HG02852 (cell line): ENCODE results near the gene CEBPG.

ENCODE experiments used
- ATAC-seq: cut with Tn5 transposase; IDR thresholded peaks from one replicate; pipeline ENCODE4 v1.9.1; 2021; ENCODE audit warnings: mild to moderate bottlenecking, moderate library complexity; ENCODE audit not compliant: unreplicated experiment

CEBPG gene

DNA sequence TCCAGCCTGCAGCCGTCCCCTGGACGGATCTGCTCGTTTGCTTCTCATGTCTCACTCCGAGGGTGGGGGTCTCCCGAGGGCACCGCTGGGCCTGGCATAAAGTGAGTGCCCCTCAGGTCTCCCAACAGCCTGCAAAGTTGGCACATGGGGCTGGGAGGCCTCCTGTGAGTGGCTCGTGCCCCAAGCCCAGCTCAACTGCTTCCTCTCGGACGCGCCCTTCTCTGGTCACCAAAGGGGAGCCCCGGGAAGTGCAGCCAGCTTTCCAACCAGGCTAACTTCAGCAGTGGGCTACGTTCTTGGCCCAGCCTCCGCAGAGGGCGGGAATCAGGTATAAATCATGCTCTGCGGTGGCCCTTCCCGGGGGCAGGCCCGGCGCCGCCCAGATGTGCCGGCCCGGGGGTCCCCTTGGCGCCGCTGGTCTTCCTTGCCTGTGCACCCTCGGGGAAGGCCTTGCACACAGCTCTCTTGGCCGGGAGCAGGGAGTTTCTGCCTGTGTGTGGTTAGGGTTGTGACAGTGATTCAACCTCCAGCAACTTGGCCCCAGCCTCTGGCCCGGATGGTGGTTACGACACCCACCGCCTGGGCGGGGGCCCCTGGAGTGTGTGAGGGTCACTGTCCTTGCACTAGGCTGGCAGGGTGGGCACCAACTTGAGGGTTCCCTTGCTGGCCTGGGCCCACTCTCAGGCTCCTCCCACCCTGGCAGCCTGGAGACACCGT is 20.7 kb downstream of the CEBPG start:
- ATAC-seq = no peak

DNA sequence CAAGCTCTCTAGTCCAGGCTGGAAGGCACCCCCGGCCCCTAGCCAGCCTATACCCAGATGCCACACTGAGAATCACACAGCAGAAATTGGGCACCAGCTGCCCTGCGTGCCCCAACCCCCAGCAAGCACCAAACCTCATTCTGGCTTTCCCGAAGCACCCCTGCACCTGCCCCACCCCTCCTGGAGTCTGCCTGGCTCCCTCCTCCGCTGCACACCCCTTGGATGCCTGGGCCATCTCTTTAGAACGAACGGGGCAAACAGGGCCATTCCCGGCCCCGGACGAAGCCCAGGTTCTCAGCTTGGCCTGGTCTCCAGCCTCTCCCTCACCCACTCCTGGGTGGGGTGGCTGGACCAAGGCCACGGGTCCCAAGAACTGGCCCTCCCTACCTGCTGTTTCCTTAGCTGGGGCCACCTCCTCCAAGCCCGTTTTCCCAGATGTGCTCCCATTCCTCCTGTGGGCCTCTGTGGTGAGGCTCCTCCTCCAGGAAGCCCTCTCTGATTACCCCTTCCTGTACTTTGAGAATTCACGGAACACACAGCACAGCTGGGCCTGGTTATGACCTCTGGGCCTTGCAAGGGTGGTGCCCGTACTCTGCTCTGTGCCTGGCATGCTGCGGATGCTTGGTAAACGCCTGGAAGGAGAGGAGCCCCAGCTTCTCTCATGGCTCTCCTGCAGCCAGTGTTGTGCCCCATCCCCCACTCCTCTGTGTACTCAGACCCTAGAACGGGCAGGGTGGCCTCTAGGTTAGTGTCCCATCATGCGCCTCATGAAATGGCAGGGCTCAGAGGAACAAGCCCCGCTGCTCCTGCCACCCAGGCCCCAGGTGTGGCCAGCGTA is 21.4 kb downstream of the CEBPG start:
- ATAC-seq = no peak

DNA sequence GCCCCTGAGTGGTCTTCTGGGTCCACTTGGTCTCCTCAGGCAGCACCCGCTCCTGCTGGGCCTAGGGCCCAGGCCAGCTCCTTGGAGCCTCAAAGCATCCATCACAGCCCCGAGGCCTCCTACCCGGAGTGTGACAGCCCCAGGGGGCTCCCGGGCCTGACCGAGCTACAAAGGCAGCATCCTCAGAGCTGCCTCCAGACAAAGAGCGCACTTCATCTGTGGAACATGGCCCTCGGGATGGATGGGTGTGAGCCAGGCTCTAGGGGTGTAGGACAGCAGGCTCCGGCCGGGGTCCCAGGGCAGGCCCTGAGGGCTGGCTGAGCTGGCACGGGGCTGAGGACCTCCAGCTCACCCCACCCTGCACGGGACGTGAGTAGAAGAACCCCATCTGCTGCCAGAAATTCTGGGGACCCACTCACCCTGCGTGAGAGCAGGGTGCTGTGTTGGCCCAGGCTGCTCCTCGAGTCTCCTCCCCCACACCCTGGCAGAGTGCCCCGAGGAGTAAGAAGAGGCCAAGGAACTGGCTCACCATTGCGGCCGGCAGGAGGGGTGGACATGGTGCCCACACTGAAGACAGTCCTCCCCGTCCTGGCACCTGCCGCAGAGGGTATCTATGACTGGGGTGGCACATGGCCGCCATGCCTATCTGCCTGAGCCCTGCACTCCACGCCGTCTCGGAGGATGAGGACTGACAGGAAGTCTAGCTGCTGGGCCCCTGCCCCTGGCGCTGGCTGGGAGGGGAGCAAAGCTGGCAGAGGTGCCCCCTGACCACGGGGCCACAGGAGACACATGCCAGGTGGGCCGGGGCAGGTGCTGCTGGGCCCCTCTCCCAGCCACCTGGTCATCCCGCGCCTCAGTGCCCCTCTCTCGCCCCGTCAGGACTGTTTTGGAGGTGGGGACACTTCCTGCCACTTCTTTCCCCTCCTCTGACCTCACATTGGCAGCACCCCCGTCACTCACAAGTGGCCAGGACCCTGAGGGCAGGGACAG is 22.3 kb downstream of the CEBPG start:
- ATAC-seq = no peak

DNA sequence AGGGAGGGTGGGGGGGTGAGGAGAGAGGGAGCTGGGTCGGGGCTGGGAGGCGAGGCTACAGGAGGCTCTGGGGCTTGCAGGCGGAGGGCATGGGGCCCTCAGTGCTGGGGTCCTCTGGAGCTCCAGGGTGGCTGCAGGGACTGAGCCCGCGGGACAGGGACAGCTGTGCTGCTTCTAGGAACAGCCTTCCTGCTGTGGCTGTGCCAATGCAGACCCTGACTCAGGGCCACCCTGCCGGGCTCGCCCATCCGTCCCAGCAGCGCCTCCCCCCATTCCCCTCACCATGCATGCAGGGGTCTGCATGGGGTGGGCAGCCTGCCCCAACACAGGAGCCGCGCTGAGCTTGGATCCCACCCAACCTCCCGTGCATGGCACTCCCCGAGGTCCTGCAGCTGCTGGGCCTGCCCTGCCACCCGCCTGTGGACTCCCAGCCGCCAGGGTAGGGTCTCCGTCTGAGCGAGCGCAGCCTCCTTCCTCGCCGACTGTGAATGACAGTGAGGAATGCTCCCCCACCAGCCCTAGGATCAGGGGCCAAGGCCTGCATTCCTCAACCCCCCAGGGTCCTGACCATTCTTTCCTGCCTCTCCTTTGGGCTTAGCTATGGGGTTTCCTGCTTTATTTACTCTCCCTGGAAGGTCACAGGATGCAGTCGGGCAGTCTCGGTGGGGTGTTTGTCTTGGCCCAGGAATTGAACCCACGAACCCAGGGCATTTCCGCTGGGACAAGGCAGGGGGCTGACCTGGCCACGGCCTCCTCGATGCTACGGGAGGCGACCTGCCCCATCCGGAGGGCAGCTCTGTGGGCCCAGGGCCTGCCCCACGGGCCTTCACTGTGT is 23.4 kb downstream of the CEBPG start:
- no peak for ATAC-seq

DNA sequence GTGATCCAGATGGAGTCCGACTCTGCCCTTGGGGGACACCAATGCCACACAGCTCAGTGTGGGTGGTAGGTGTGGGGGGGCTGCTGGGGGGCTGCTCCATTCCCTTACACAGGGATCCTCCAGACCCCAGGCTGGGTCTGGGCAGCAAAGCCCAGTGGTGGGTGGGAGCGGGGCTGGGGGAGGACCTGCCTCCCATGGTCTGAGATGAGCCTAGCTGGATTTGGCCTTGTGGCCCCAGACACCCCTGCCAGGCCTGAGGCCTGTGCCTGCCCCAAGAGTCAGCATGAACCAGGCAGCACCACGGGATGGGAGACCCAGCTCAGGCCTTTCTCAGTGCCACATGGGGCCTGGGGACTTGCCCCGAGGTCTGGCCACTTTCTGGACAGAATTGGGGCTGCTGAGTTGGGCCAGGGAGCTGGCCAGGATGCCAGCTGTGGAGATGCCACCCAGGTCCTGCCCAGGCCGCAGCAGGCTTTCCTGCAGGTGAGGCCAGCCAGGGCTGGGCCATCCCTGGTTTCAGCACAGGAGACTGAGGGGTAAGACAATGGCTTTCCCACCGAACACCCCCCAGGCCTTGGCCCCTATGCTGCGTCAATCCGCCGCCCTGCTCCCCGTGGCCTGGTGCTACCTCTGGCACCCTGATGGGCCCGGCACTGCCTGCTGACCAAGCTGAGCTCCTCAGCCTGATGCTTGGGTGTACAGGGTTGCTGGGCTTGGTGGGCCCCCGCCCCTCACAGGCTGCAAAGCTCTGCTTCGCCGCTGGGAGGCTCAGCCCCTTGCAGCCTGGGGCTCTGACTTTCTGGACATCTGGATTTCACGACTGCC is 24.2 kb downstream of the CEBPG start:
- ATAC-seq = no peak

DNA sequence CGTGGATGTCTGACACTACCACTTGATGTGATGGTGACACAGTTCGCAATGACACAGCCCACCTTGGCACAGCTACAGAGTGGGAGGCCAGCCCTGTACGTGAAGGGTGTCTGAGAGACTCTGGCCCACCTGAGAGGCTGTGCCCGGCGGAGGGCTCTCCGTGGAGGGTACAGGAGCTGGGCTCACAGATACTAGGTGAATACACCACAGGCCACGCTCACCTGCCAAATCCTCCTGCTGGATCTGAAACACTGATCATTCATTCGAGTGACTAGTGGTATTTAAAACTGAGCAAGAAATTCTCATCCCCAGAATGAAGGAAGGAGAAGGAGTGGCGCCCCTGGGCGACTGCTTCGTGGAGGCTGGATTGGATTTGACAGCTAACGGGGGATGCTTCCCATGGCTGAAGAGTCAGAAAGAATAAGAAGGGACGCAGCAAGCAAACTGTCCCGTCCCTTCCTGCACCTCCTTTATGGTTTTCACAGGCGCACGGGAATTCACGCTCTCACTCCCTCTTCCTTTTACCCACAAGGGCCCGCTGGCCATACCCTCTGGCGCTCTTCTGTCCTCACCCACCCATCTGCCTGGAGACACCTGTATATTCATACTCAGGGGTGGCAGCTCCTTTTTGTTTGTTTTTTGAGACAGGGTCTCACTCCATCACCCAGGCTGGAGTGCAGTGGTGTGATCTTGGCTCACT is 25.0 kb downstream of the CEBPG start:
- ATAC-seq = no peak

DNA sequence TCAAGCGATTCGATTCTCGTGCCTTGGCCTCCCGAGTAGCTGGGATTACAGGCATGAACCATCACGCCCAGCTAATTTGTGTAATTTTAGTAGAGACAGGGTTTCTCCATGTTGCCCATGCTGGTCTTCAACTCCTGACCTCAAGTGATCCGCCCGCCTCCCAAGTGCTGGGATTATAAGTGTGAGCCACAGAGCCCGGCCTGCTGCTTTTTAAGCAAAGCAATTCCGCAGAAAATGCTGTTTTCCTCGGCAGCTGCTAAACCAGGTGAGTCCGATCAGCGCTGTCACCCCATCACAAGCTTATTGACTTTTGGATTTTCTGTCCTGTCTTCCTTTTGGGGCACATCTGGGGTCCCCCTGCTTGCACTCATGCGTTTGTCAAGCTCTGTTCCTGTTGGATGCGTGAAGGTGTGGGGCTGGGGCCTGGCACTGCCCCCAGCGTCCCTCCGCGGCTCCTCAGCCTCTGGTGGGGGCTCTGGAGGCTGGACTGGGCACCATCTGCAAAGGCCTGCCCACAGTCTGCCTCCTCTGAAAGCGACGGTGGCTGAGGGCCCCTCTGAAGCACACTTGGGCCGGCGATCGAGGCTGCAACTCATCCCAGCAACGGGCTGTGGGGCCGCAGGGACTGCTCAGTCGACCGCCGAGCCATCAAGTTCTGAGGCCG is 25.7 kb downstream of the CEBPG start:
- ATAC-seq = no peak

DNA sequence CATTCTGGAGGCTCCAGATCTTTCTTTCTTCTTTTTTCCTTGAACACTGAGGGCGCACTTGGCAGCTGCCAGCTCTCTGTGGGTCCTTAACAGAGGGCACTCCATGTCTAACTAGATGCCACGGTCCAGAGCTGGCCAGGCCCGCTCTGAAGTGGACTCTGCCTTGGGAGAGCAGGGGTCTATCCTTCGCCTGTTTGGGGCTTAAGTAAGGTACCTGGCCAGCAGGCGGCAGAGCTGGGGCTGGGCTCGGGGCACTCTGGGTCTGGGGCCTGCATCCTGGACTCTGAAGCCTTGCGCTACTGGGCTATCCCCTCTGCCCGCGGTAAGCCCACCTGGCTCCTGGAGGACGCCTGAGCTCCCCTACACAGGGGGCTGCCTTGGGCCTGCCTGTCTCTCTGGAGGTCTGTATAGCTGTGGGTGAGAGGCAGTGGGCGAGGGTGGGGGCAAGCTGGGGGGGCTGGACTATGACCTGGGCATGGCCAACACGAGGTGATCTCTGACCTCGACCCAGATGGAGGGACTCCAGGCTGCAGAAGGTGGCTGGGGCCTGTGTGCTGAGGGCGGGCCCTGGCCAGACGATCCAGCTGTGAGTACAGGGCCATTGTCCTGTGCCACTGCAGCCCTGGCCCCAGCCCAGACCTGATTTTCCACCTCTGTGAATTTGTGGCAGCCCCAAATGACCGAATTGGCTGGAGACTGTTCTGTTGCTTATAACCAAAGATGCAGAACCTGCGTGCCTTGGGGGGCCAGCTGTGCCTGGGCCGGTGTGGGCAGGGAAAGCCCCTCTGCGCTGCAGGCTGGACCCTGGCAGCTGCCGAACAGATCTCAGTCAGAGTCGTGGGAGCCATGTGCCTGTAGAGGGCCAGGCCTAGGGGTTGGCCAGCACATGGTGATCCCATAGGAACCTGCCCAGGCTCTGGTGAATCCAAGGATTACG is 26.5 kb downstream of the CEBPG start:
- no peak for ATAC-seq

DNA sequence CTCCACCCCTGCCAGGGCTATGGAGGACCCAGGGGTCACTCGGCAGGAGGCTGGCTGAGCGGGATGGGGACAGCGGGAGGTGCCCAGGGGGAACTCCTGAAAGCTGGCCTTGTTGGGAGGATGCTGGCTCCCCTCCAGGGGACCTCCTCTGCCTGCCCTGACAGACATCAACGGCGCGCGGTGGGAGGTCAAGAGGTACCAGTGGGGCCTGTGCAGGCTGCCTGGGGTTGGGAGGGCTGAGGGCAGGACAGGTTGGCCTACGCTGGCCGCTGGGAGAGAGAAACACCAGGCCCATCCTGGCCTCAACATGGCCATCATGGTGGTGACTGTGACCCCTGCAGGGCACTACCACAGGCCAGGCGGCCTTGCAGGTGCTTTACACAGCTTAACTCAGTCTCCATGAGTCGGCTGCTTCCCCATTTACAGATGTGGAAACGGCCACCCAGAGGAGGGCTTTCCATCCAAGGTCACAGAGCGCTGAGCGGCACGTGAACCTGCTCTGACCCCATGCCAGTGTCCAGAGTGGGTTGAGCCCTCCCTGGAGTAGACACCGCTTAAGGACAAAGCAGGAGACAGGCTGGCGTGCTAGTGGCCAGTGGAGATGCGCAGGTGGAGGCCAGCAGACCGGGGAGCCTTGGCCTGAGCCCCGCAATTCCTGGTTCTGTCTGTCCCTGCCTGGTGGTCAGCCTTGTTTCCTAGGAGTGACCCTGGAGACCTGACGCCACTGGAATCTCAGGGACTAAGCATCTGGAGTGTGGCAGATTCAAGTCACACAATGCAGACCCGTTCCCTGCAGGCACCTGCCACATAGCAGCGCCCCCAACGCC is 27.6 kb downstream of the CEBPG start:
- no peak for ATAC-seq

DNA sequence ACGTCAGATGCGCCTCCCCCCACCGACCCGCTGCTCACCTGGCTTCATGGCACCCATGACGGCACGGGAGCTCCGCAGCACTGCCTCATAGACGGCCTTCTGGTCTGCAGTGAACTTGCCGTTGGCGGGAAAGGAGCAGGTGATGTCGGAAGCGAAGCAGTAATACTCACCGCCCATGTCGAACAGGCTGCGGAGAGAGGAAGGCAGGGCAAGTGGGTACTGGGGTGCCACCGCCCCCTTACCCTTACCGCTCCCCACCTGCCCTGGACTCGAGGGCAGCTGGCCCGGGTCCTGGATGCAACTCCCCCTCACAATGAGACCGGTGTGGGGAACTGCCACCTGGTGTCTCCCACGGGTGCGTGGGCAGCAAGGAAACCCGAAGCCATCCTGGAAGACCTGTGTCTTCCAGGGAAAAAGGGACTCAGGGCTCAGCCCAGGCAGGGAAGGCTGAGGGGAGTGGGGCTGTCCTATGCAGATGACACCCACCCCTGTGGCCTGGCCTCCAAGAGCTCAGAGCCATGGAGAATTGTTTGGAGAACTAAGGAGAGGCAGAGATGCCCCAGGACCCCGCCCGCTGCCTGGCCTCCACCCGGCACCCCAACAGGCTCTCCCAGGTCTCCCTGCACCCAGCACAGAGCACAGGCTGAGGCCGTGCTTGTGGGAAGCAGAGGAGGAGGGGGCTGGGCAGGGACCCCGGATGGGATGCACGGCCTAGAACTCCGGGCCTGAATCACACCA is 28.3 kb downstream of the CEBPG start:
- ATAC-seq = no peak

DNA sequence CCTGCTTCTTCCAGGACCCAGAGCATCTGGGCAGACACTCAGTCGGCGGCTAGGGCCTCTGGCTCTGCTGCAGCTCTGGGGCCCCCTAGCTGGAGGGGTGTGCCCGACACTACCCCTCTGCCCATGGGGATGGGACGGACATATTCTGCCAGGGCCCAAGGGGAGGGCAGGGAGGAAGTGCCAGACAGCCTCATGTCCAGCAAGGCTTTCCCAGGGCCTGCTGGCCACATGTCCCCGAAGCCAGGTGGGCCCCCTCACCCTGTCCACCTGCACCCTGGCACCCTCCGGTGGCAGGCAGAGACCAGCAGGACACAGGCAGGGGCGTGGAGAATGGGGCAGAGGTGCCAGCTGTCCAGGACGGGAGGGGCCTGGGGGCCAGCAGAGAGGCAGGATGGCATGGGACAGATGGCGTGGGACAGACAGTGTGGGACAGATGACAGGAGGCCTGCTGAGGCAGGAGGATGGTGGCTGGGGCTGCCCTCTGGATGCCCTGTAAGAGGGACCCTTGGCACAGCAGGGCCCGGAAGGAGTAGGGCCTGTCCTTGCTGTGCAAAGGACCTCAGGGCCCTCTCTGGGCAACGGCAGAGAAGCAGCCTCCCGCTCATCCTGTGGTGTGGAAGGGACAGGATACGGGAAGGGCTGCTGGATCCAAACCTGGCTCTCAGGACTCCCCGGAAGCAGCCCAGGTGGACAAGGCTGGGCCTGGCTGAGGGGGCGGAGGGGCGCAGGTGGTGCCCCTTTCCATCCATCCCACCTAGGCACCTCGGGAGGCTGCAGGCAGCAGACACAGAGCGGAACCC is 29.1 kb downstream of the CEBPG start:
- no peak for ATAC-seq

DNA sequence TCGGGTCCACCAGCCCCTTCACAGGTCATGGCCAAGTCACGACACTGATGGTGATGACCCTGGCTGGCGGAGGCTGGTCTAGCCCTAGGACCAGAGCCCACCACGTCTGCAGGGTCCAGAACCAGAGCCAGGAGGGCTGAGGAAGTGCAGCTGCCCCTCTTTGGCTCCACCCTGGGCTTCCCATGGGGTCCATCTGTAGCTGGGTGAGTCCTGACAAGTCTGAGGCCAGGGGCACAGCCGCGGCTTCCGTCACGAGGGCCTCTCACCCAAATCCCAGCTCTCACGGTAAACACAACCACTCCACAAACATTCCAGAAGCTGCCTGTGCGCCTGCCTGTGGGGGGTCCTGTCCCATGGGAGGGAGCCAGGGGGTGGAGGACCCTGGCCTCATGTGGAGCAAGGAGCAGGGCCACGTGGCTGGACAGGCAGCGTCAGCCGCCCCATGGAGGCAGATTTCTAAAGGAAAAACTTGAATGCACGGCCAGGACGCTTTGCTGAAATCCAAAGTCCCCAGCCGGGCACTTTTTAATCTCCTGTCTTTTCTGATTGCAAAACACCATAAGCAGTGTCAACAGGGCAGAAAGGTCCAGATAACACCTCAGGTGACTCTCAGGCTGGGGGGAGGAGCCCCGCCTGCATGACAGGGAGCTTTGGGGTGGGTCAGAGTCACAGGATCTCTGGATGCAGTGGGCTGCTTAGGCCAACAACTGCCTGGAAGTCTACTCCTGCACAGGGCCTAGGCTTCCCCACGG is 29.9 kb downstream of the CEBPG start:
- no peak for ATAC-seq

DNA sequence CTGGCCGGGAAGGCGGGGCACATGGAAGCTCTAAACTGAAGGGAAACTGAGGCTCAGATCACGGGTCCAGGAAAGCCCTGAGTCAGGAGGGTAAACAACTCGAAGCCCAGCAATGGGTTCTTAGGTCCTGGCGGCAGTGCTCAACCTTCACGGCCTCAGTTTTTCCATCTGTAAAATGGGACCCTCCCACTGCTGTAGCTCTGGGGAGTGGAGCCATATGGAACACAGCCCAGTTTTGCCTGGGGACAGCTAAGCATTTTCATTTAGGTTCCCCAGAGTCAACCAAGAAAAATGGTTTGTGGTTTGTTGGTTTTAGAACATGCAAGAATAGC is 30.4 kb downstream of the CEBPG start:
- no peak for ATAC-seq

DNA sequence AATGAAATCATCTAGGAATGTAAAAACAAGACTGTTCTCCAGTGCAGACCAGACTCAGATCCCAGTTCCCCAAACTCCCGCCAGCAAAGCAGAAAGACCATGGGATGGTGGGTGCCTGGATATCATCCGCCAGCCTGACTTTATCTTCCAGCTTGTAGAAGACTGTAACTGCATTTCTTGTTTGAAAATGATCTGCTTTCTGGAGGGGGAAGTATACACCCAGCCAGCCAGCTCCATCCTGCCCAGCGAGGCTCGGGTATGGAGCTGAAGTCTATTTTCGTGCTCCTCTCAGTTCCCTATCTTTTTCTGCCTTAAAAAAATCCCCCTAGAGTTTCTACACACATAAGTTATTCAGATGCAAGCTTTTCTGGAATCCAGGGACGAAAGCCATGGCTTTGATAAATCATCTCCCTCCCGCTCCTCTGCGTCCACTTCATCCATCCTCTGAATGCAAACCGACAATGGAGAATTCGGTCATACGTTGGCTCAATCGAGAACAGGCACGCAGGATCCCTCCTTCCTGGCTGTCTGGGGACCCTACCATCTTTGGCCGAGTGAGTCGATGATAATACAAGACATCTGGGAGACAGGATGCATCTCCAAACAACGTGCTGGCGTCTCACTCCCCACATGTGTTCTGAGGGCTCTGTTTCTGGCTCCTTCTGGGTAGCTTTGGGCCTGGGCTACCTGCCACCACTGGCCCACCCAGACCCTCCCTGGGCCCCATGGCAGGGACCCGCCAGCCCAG is 31.2 kb downstream of the CEBPG start:
- no peak for ATAC-seq
